CD4-positive, CD25-positive, alpha-beta regulatory T cell (primary cell): ENCODE data around the gene APOL1. TPM values are rescaled to one million over a fixed set of nuclear protein-coding genes. Genes with fewer than 3 reads are reported as not detected.

ENCODE experiments used
- polyA plus RNA-seq, 4 donors: library from polyadenylated mRNA; unstranded; fragments of 300-500 nt; fragmentation: Illumina TruSeq; gene quantifications; one replicate each; pipeline ENCODE4 v1.2.3, GENCODE V29; 2021
- total RNA-seq: library from RNA; stranded (reverse); gene quantifications from one replicate; pipeline ENCODE4 v1.2.3, GENCODE V29; 2022

Gene APOL1
- total and polyA plus RNA-seq, 5 donors from 2014 or later, result 6.3 to 16.8 (median 7.6) TPM

Other genes starting within 250 kb of the APOL1 start
- 0.52 TPM for gene RBFOX2, start 224.3 kb upstream of the APOL1 start, total RNA-seq
- under 1 TPM in 1 of 4 donors, not detected in 3; 0.25 TPM for gene RBFOX2, start 224.3 kb upstream of the APOL1 start, polyA plus RNA-seq
- 177 TPM for gene APOL3, start 92.4 kb upstream of the APOL1 start, total RNA-seq
- gene APOL3, start 92.4 kb upstream of the APOL1 start, polyA plus RNA-seq, result 10 to 100 TPM; 62.5 to 75.4 (median 68.1) TPM
- gene APOL4, start 51.3 kb upstream of the APOL1 start, total RNA-seq, result not detected
- gene APOL4, start 51.3 kb upstream of the APOL1 start, polyA plus RNA-seq, result not detected
- gene APOL2, start 13.6 kb upstream of the APOL1 start, total RNA-seq, result 69.7 TPM
- 10 to 100 TPM; 18.8 to 28.6 (median 22.0) TPM for gene APOL2, start 13.6 kb upstream of the APOL1 start, polyA plus RNA-seq
- gene MYH9, start 134.8 kb downstream of the APOL1 start, total RNA-seq, result 1,341 TPM
- gene MYH9, start 134.8 kb downstream of the APOL1 start, polyA plus RNA-seq, result 10 to 100 TPM; 80.0 to 98.9 (median 93.4) TPM
- 31.5 TPM for gene TXN2, start 228.5 kb downstream of the APOL1 start, total RNA-seq
- gene TXN2, start 228.5 kb downstream of the APOL1 start, polyA plus RNA-seq, result 100 to 1,000 TPM in 3 of 4 donors, 10 to 100 TPM in 1; 98.2 to 132 (median 106) TPM